DOHH2 (cell line): Measurements from ENCODE around the gene USH1C.

Experiments
- H3F3A ChIP-seq: fragments of 200-600 bp; sonication (generic), shearing (Covaris generic); 2 replicates; pipeline ENCODE4 v1.6.0; 2016; ENCODE audit warnings: antibody characterized with exemption, mild to moderate bottlenecking; ENCODE audit not compliant: control insufficient read depth, insufficient read depth
- H3K27ac ChIP-seq: fragments of 200-600 bp; sonication (generic); 2 replicates; pipeline ENCODE4 v1.5.1; 2014; ENCODE audit warnings: low read depth, mild to moderate bottlenecking, low read length, moderate library complexity
- H3K27me3 ChIP-seq: fragments of 200-600 bp; sonication (generic); 2 replicates; pipeline ENCODE4 v1.6.1; 2014; ENCODE audit warnings: mild to moderate bottlenecking, low read length, mixed read lengths; ENCODE audit not compliant: control insufficient read depth
- H3K36me3 ChIP-seq: fragments of 200-600 bp; sonication (generic); 2 replicates; pipeline ENCODE4 v1.6.1; 2014; ENCODE audit warnings: mild to moderate bottlenecking, low read length, moderate library complexity, mixed read lengths; ENCODE audit not compliant: control insufficient read depth
- H3K4me1 ChIP-seq: fragments of 200-600 bp; sonication (generic); 2 replicates; pipeline ENCODE4 v1.6.1; 2014; ENCODE audit warnings: mild to moderate bottlenecking, low read length, mixed read lengths; ENCODE audit not compliant: control insufficient read depth
- H3K4me2 ChIP-seq: fragments of 200-600 bp; sonication (generic); 2 replicates; pipeline ENCODE4 v1.6.0; 2014; ENCODE audit warnings: mild to moderate bottlenecking, low read length, moderate library complexity
- H3K4me3 ChIP-seq: fragments of 200-600 bp; sonication (generic); 2 replicates; pipeline ENCODE4 v1.5.1; 2014; ENCODE audit warnings: mild to moderate bottlenecking, low read length, mixed read lengths
- H3K79me2 ChIP-seq: fragments of 200-600 bp; sonication (generic); 2 replicates; pipeline ENCODE4 v1.6.1; 2014; ENCODE audit warnings: mild to moderate bottlenecking, low read length, mixed read lengths; ENCODE audit not compliant: control insufficient read depth
- H3K9me2 ChIP-seq: fragments of 200-600 bp; sonication (generic); replicated peaks from 2 replicates; pipeline ENCODE4 v1.6.1; 2014; ENCODE audit warnings: mild to moderate bottlenecking, low read length, mixed read lengths; ENCODE audit not compliant: control insufficient read depth
- H3K9me3 ChIP-seq: fragments of 200-600 bp; sonication (generic); 2 replicates; pipeline ENCODE4 v1.6.1; 2014; ENCODE audit warnings: antibody characterized with exemption, low read length, mixed read lengths; ENCODE audit not compliant: control insufficient read depth, insufficient read depth
- H4K20me1 ChIP-seq: fragments of 200-600 bp; sonication (generic); 2 replicates; pipeline ENCODE4 v1.6.0; 2014; ENCODE audit warnings: low read depth, mild to moderate bottlenecking, antibody characterized with exemption, low read length, moderate library complexity; ENCODE audit not compliant: control insufficient read depth, insufficient read depth
- CTCF ChIP-seq: fragments of 200-600 bp; sonication (generic); IDR thresholded peaks from one replicate; pipeline ENCODE4 v1.5.1; 2014; ENCODE audit warnings: antibody characterized with exemption, mild to moderate bottlenecking, low read depth, low read length; ENCODE audit not compliant: poor library complexity, severe bottlenecking
- EZH2phosphoT487 ChIP-seq: fragments of 200-600 bp; sonication (generic); IDR thresholded peaks from 2 replicates; pipeline ENCODE4 v1.6.1; 2017; ENCODE audit warnings: borderline replicate concordance, mild to moderate bottlenecking, antibody characterized with exemption, low read length, moderate library complexity, mixed read lengths

USH1C gene

DNA sequence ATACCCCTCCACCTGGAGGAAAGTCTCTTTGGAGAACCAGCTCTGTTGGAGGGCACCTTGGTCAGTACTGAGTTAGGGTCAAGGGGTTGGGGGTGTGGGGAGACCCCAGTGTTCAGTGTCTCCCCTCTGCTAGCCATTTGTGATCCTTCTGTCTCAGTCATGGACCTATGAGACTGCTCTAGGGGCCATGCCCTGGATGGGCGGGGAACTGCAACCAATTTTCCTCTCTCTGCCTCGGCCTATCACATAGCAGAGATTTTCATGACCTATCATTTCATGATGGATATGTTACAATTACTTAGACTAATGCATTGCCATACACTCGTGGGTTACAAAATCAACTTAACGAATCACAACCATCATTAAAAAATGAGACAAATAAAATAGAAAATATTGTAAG lies 10.3 kb upstream of the USH1C start:
- H3K79me2 ChIP-seq, result no peaks in the 10 kb centered on the region
- H3K27ac ChIP-seq, result no peak overlapping the region
- no peaks in the 10 kb centered on the region for H3K9me2 ChIP-seq
- no peaks in the 10 kb centered on the region for H4K20me1 ChIP-seq
- no peak overlapping the region for H3K4me2 ChIP-seq
- no peaks in the 10 kb centered on the region for H3K36me3 ChIP-seq
- no peaks in the 10 kb centered on the region for H3K4me1 ChIP-seq
- no peak overlapping the region for H3K4me3 ChIP-seq
- no peaks in the 10 kb centered on the region for H3F3A ChIP-seq
- no peaks in the 10 kb centered on the region for H3K27me3 ChIP-seq
- no peak for TF ChIP-seq EZH2phosphoT487
- H3K9me3 ChIP-seq, result no peaks in the 10 kb centered on the region

- TF ChIP-seq EZH2phosphoT487 (no peak), CTCF (no peak)
- H3K36me3 ChIP-seq, result no peaks in the 10 kb centered on the region
- H3K9me3 ChIP-seq, result no peaks in the 10 kb centered on the region
- no peak overlapping the region for H3K4me2 ChIP-seq
- H3K27me3 ChIP-seq, result peaks cover 2% of the 10 kb centered on the region; the same call in 1 of the 2 replicates
- H3K9me2 ChIP-seq, result no peaks in the 10 kb centered on the region
- no peaks in the 10 kb centered on the region for H4K20me1 ChIP-seq
- no peaks in the 10 kb centered on the region for H3K79me2 ChIP-seq
- no peak overlapping the region for H3K4me3 ChIP-seq
- H3F3A ChIP-seq, result no peaks in the 10 kb centered on the region
- H3K27ac ChIP-seq, result no peak overlapping the region
- H3K4me1 ChIP-seq, result no peaks in the 10 kb centered on the region
Measured at GRCh38 chr11:17553249-17553546, 9.0 kb upstream of the USH1C start.

DNA sequence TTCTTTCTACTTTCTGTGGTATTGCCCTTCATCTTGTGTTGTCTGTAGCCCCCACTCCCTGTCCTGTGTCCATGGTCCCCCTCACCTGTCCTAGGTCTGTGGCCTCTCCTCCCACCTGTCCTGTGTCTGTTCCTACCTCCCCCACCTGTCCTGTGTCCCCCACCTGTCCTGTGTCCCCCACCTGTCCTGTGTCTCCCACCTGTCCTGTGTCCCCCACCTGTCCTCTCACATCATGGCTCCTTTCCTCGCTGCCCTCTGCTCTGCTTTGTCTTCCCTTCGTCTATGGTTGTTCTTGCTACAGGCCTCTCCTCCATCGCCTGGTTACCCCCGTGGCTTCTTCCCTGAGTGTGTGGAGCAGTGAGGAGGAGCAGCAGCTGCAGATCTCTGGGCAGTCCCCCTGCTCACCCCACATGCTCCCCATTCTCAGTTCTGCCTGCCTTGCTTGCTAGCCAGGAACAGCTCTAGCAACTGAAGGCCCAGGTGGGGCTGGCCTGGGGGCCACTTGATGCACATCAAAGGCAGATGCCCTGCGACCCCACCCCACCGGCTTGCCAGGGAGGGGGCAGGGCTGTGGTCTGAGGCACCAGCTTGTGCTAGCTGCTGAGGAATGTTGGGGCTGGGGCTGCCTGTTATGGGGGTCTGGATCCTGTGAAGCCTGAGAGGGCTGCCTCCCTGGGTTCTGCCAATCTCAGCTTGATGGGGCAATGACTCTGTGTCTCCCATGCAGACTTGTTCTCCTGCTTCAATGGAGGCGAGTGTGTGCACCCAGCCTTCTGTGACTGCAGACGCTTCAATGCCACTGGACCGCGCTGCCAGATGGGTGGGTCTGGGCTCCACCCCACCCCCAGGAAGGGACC lies 8.4 kb upstream of the USH1C start:
- Histone ChIP-seq H3K4me2 (no peak overlapping the region), H3K36me3 (no peaks in the 10 kb centered on the region), H3K27ac (no peak overlapping the region), H3K27me3 (peaks cover 2% of the 10 kb centered on the region; the same call in 1 of the 2 replicates), H3K9me2 (no peaks in the 10 kb centered on the region), H3F3A (no peaks in the 10 kb centered on the region), H3K9me3 (no peaks in the 10 kb centered on the region), H3K79me2 (no peaks in the 10 kb centered on the region), H4K20me1 (no peaks in the 10 kb centered on the region), H3K4me3 (no peak overlapping the region), H3K4me1 (no peaks in the 10 kb centered on the region)
- TF ChIP-seq EZH2phosphoT487, result no peak
- no peak for TF ChIP-seq CTCF

- Histone ChIP-seq H3K27me3 (peaks cover 2% of the 10 kb centered on the region; the same call in 1 of the 2 replicates), H3F3A (no peaks in the 10 kb centered on the region), H4K20me1 (no peaks in the 10 kb centered on the region), H3K36me3 (no peaks in the 10 kb centered on the region), H3K9me2 (no peaks in the 10 kb centered on the region), H3K4me3 (no peak overlapping the region), H3K9me3 (no peaks in the 10 kb centered on the region), H3K79me2 (no peaks in the 10 kb centered on the region), H3K27ac (no peak overlapping the region), H3K4me2 (no peak overlapping the region), H3K4me1 (no peaks in the 10 kb centered on the region)
- no peak for TF ChIP-seq CTCF
- no peak for TF ChIP-seq EZH2phosphoT487
Measured at GRCh38 chr11:17552041-17552355, 7.8 kb upstream of the USH1C start.
